ENCODE measurements around the gene CHST3.

- no peak for TF ChIP-seq CTCF (IDR thresholded peaks at IDR 0.05 in 8 of 11, conservative IDR thresholded peaks at IDR 0.05 in 3 of 11)
- no peak for TF ChIP-seq POLR2A (IDR thresholded peaks at IDR 0.05)
Observed at GRCh38 chr10:71979692-71980062, 15.5 kb downstream of the CHST3 start.

Measured in spleen (tissue), 7 donors.